Keratinocyte (primary cell): Measurements from ENCODE around the gene SEC14L2.

ENCODE experiments used
- EZH2 ChIP-seq: IDR thresholded peaks from one replicate; pipeline ENCODE4 v1.6.1; 2012; ENCODE audit warnings: inconsistent platforms, mild to moderate bottlenecking, low read length, moderate library complexity
- TF ChIP-seq, protein P1 (sequence below), 3 experiments: IDR thresholded peaks in 1 of 3; conservative IDR thresholded peaks in 1 of 3; optimal IDR thresholded peaks in 1 of 3; 2 replicates in 2 of 3; 3 replicates in 1 of 3; pipeline versions ENCODE3 to v1.5.1; 2011; ENCODE audit warnings: low read length in 3 of 3, mild to moderate bottlenecking in 3 of 3, moderate library complexity in 2 of 3, control low read depth in 1 of 3, inconsistent platforms in 1 of 3; ENCODE audit not compliant: insufficient read depth in 2 of 3; ENCODE audit errors: extremely low read depth in 1 of 3

DNA sequence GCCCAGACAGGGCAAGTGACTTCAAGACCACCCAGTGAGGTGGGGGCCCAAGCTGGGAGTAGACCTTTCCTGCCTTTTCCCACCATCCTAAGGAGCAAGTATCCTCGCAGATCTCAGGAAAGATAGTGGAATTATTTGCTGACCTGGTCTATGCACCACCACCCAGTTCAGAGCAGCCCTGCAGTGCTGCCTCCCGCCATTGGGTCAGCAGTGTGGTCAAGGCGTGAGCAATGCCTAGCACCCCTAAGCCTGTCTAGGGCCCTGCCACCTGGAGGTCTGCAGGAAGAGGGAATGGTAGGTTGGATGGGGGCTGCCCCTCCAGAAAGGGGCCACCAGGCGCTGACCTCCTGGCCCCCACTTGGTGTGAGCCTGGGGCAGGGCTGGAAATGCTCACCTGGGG is 35.3 kb downstream of the SEC14L2 start:
- TF ChIP-seq, protein P1, sequence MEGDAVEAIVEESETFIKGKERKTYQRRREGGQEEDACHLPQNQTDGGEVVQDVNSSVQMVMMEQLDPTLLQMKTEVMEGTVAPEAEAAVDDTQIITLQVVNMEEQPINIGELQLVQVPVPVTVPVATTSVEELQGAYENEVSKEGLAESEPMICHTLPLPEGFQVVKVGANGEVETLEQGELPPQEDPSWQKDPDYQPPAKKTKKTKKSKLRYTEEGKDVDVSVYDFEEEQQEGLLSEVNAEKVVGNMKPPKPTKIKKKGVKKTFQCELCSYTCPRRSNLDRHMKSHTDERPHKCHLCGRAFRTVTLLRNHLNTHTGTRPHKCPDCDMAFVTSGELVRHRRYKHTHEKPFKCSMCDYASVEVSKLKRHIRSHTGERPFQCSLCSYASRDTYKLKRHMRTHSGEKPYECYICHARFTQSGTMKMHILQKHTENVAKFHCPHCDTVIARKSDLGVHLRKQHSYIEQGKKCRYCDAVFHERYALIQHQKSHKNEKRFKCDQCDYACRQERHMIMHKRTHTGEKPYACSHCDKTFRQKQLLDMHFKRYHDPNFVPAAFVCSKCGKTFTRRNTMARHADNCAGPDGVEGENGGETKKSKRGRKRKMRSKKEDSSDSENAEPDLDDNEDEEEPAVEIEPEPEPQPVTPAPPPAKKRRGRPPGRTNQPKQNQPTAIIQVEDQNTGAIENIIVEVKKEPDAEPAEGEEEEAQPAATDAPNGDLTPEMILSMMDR (optimal IDR thresholded peaks at IDR 0.05 in 1 of 3, IDR thresholded peaks at IDR 0.05 in 1 of 3, conservative IDR thresholded peaks at IDR 0.05 in 1 of 3; ENCODE audit: extremely low read depth in 1 of 3, insufficient read depth in 2 of 3, low read length in 3 of 3): no peak
- TF ChIP-seq EZH2: no peak
